ENCODE data around the gene TBL1X. TPM values are rescaled to one million over a fixed set of nuclear protein-coding genes. Genes with fewer than 3 reads are reported as not detected.

Gene TBL1X
- total RNA-seq, 2 donors from 2014 or later = 9.2 to 17.4 TPM

DNA sequence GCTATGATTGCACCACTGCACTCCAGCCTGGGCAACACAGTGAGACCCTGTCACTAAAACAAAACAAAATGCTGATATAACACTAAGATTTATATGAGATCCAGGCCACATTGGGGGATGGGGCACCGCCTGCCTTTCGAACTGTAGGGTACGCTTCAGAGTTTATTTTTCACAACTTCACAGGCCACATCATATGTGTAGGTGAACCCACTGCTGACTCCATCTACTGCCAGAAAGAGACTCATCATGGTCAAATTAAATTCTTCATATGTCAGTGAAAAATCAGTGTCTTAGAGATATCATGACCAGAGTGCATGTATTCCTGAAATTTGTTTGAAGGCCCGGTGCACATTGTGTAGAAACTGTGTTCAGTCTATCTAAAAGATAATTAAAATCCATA, 178.9 kb downstream of the TBL1X start:
- Mint-ChIP-seq H3K9me3 (no peaks in the 10 kb centered on the region), H3K27ac (peak overlapping the region in 1 of 2 donors; percentile 41), H3K36me3 (peaks cover 0 to 8% of the 10 kb centered on the region in 2 donors)
- DNase-seq (ENCODE audit: low spot score in 2 of 2) (no peak), ATAC-seq (no peak)

DNA sequence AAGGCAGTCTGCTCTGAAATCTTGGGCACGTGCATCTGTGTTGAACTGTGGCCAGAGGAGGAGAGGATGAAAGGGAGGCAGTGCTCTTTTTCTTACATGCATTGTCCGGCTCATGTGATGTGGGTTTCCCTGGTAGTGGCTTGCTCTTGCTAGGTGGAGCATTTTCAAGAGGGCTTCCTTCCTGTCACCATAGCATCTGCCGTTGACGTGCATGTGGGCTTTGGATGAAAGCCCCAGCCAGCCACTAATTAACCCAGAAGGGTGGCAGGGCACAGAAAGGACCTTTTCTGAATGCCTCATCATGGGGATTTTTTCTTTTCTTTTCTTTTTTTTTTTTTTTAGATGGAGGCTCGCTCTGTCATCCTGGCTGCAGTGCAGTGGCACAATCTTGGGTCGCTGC, 179.5 kb downstream of the TBL1X start:
- peak overlapping the region; percentile 41 to 44 for H3K27ac Mint-ChIP-seq

GRCh38 chrX:9646471-9647224, 181.8 kb downstream of the TBL1X start:
- ATAC-seq (no peak), DNase-seq (ENCODE audit: low spot score in 2 of 2) (no peak)
- Mint-ChIP-seq H3K27ac (no peak overlapping the region), H3K9me3 (no peaks in the 10 kb centered on the region), H3K36me3 (peaks cover 0 to 8% of the 10 kb centered on the region in 2 donors)

More for the DNA sequence above, 179.5 kb downstream of the TBL1X start:
- Mint-ChIP-seq H3K9me3 (no peaks in the 10 kb centered on the region), H3K36me3 (peaks cover 0 to 8% of the 10 kb centered on the region in 2 donors)
- ATAC-seq (peak; percentile 80 to 97), DNase-seq (ENCODE audit: low spot score in 2 of 2) (peak; percentile 2 to 72)

DNA sequence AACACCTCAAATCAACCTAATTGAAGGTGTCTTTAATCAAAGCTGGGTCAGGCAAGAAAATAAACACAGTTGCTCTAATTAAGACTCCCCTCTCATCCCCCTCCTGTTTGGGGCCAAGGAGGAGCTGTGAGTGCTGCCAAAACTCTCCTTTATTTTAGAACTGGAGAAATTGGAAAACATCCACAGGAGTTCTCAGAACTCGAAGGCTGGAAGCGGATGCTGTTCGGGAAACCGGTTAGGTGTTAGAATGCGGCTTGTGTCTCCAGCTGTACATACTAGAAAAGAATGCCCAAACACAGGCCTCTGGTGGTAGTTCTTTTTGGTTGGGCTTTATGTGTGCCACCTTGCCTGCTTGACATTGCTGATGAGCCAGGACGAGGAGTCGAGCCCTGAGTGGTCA, 182.6 kb downstream of the TBL1X start:
- Mint-ChIP-seq H3K27ac (no peak overlapping the region), H3K9me3 (no peaks in the 10 kb centered on the region), H3K36me3 (peaks cover 0 to 1% of the 10 kb centered on the region in 2 donors)
- ATAC-seq = no peak
- no peak for DNase-seq (ENCODE audit: low spot score in 2 of 2)

DNA sequence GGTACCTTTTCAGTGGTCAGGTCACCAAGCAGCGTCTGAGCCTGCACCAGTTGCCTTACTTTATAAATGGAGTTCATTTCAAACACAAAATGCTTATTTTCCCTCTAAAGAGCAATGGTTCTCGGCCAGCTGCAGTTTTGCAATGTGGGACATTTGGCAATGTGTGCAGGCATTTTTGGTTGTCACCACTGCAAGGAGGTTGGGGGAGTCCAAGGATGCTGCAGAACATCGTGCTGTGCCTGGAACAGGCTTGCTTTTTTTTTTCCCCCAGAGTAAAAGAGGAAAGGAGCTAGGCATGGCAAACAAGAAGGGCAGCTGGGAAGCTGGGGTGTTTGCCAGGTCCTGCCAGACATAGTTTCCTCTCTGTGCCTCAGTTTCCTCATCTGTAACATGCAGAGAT, 185.2 kb downstream of the TBL1X start:
- ATAC-seq = no peak
- no peak for DNase-seq (ENCODE audit: low spot score in 2 of 2)
- Mint-ChIP-seq H3K36me3 (no peaks in the 10 kb centered on the region), H3K9me3 (no peaks in the 10 kb centered on the region), H3K27ac (no peak overlapping the region)

DNA sequence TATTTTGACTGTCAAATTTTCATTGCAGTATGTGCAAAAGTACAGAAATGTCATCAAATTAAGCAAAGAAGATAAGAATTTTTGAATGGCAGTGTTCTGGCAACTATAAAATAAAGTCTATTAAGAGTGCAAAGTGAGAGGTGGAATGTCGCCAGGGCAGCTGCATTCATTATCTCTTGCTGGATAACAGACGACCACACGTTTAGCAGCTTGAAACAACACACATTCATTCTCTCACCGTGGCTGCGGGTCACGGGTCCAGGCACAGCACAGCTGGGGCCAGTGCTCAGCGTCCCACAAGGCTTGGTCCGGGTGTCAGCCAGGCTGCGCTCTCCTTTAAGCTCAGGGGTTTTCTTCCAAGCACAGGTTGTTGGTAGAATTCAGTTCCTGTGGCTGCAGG, 186.9 kb downstream of the TBL1X start:
- H3K27ac Mint-ChIP-seq = no peak overlapping the region
- no peaks in the 10 kb centered on the region for H3K36me3 Mint-ChIP-seq
- DNase-seq (ENCODE audit: low spot score in 2 of 2) (no peak), ATAC-seq (no peak)
- no peaks in the 10 kb centered on the region for H3K9me3 Mint-ChIP-seq

- Mint-ChIP-seq H3K9me3 (no peaks in the 10 kb centered on the region), H3K36me3 (no peaks in the 10 kb centered on the region), H3K27ac (no peak overlapping the region)
- no peak for ATAC-seq
- no peak for DNase-seq (ENCODE audit: low spot score in 2 of 2)
Measured at GRCh38 chrX:9654929-9655328, 190.1 kb downstream of the TBL1X start.

DNA sequence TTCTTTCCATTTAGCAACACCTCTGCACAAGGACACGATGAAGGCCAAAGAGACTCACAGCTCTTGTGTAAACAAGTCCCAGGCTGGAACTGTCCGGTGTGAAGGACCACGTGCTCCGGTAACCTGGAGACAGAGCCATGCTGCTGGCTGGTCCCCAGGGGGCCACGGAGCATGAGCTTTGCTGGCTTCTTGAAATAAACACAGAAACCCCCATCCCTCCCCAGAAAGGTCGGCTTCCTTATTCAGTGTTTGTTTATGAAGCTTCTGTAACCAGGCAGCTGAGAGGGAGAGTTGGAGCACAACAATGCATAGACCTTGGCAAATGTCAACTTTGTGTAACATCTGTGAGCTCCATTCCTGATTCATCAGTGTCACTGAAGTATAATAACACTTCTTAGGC, 191.4 kb downstream of the TBL1X start:
- ATAC-seq = no peak
- no peaks in the 10 kb centered on the region for H3K36me3 Mint-ChIP-seq
- no peak for DNase-seq (ENCODE audit: low spot score in 2 of 2)
- H3K9me3 Mint-ChIP-seq = no peaks in the 10 kb centered on the region
- peak overlapping the region in 1 of 2 donors; percentile 60 for H3K27ac Mint-ChIP-seq

DNA sequence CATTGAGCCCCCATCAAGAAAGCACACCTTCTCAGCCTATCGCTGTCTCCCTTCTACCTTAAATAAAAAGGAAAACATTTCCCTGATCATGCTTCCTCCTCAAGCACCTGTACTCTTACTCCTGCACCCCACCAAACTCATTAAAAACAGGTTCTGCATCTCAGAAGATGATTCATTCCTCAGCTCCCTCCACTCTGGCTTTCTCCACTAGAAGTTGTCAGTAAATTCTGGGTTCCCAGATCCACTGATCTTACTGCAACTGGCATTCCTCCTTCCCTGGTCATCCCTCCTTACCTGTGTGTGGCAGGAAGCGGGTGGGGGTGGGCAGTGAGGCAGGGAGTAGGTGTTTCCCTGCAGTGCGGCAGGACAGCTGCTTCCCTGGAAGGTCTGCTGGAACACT, 192.0 kb downstream of the TBL1X start:
- no peak for DNase-seq (ENCODE audit: low spot score in 2 of 2)
- H3K9me3 Mint-ChIP-seq = no peaks in the 10 kb centered on the region
- ATAC-seq = no peak

GRCh38 chrX:9657590-9658256, 192.9 kb downstream of the TBL1X start:
- DNase-seq (ENCODE audit: low spot score in 2 of 2) (no peak), ATAC-seq (no peak)
- H3K27ac Mint-ChIP-seq = no peak overlapping the region
- no peaks in the 10 kb centered on the region for H3K9me3 Mint-ChIP-seq
- no peaks in the 10 kb centered on the region for H3K36me3 Mint-ChIP-seq

More for the DNA sequence above, 192.0 kb downstream of the TBL1X start:
- Mint-ChIP-seq H3K27ac (no peak overlapping the region), H3K36me3 (no peaks in the 10 kb centered on the region)

GRCh38 chrX:9658409-9658808, 193.6 kb downstream of the TBL1X start:
- no peaks in the 10 kb centered on the region for H3K9me3 Mint-ChIP-seq
- H3K36me3 Mint-ChIP-seq = no peaks in the 10 kb centered on the region
- no peak overlapping the region for H3K27ac Mint-ChIP-seq
- no peak for ATAC-seq
- no peak for DNase-seq (ENCODE audit: low spot score in 2 of 2)

GRCh38 chrX:9659571-9660195, 194.8 kb downstream of the TBL1X start:
- H3K27ac Mint-ChIP-seq = no peak overlapping the region
- DNase-seq (ENCODE audit: low spot score in 2 of 2) = no peak
- no peaks in the 10 kb centered on the region for H3K9me3 Mint-ChIP-seq
- ATAC-seq = no peak
- H3K36me3 Mint-ChIP-seq = no peaks in the 10 kb centered on the region

- no peak for ATAC-seq
- no peaks in the 10 kb centered on the region for H3K36me3 Mint-ChIP-seq
- H3K27ac Mint-ChIP-seq = no peak overlapping the region
- no peak for DNase-seq (ENCODE audit: low spot score in 2 of 2)
- H3K9me3 Mint-ChIP-seq = no peaks in the 10 kb centered on the region
Measured at GRCh38 chrX:9662148-9662547, 197.3 kb downstream of the TBL1X start.

- H3K27ac Mint-ChIP-seq = no peak overlapping the region
- H3K36me3 Mint-ChIP-seq = no peaks in the 10 kb centered on the region
- ATAC-seq = no peak
- DNase-seq (ENCODE audit: low spot score in 2 of 2) = no peak
- no peaks in the 10 kb centered on the region for H3K9me3 Mint-ChIP-seq
Measured at GRCh38 chrX:9663216-9663615, 198.4 kb downstream of the TBL1X start.

GRCh38 chrX:9664224-9664623, 199.4 kb downstream of the TBL1X start:
- no peak for ATAC-seq
- H3K36me3 Mint-ChIP-seq = no peaks in the 10 kb centered on the region
- no peak for DNase-seq (ENCODE audit: low spot score in 2 of 2)
- no peak overlapping the region for H3K27ac Mint-ChIP-seq
- no peaks in the 10 kb centered on the region for H3K9me3 Mint-ChIP-seq

GRCh38 chrX:9665113-9665512, 200.3 kb downstream of the TBL1X start:
- Mint-ChIP-seq H3K27ac (no peak overlapping the region), H3K36me3 (no peaks in the 10 kb centered on the region), H3K9me3 (no peaks in the 10 kb centered on the region)
- ATAC-seq (no peak), DNase-seq (ENCODE audit: low spot score in 2 of 2) (no peak)

GRCh38 chrX:9668537-9668936, 203.7 kb downstream of the TBL1X start:
- H3K36me3 Mint-ChIP-seq = no peaks in the 10 kb centered on the region
- no peak overlapping the region for H3K27ac Mint-ChIP-seq
- no peaks in the 10 kb centered on the region for H3K9me3 Mint-ChIP-seq
- DNase-seq (ENCODE audit: low spot score in 2 of 2) = no peak
- ATAC-seq = no peak
